T1000 (cell line): ENCODE data around the gene GFPT2.
A peak's percentile ranks its signal among the peaks of the same experiment; 100 is the strongest.
"Not testable (repeated sequence)": the region's sequence is repeated elsewhere in the genome, so short reads cannot be mapped to it uniquely, and the experiment has no call there.

ENCODE experiments used
- DNase-seq: peaks from one replicate; lab custom pipeline; 2025; ENCODE audit warnings: mixed read lengths; lab: John Stamatoyannopoulos, UW

The GFPT2 gene

GRCh38 chr5:180304431-180305375 lies 48.4 kb downstream of the GFPT2 start:
- no peak for DNase-seq

- no peak for DNase-seq
These were observed 49.2 kb downstream of the GFPT2 start for GRCh38 chr5:180304016-180304292.

GRCh38 chr5:180303226-180304015 lies 49.7 kb downstream of the GFPT2 start:
- DNase-seq: no peak

GRCh38 chr5:180302256-180302655 lies 50.9 kb downstream of the GFPT2 start:
- no peak for DNase-seq

- no peak for DNase-seq
These were observed 51.9 kb downstream of the GFPT2 start for GRCh38 chr5:180301253-180301652.

- no peak for DNase-seq
These were observed 53.6 kb downstream of the GFPT2 start for GRCh38 chr5:180299526-180299925.

- DNase-seq: not testable (repeated sequence)
These were observed 54.1 kb downstream of the GFPT2 start for GRCh38 chr5:180299014-180299413.

- no peak for DNase-seq
These were observed 55.4 kb downstream of the GFPT2 start for GRCh38 chr5:180297587-180298282.

GRCh38 chr5:180296771-180297170 lies 56.4 kb downstream of the GFPT2 start:
- DNase-seq: no peak

GRCh38 chr5:180294913-180295555 lies 58.1 kb downstream of the GFPT2 start:
- DNase-seq: no peak

GRCh38 chr5:180294411-180294810 lies 58.7 kb downstream of the GFPT2 start:
- DNase-seq: no peak

- DNase-seq: peak; percentile 64
These were observed 60.9 kb downstream of the GFPT2 start, which contains the start of gene MAPK9 for GRCh38 chr5:180291943-180292831. Gene MAPK9 (minus strand): TSS chr5:180292083. CDS start chr5:180280561, 11,522 bp downstream.

GRCh38 chr5:180291234-180291940 lies 61.7 kb downstream of the GFPT2 start:
- no peak for DNase-seq

- DNase-seq: no peak
These were observed 62.4 kb downstream of the GFPT2 start for GRCh38 chr5:180290568-180291233.

GRCh38 chr5:180289966-180290365 lies 63.2 kb downstream of the GFPT2 start:
- no peak for DNase-seq

GRCh38 chr5:180289433-180289832 lies 63.7 kb downstream of the GFPT2 start:
- DNase-seq: no peak

- no peak for DNase-seq
These were observed 65.3 kb downstream of the GFPT2 start for GRCh38 chr5:180287868-180288267.

- DNase-seq: no peak
These were observed 65.7 kb downstream of the GFPT2 start for GRCh38 chr5:180287404-180287803.

- DNase-seq: no peak
These were observed 69.0 kb downstream of the GFPT2 start for GRCh38 chr5:180284149-180284548.
